NB4 (cell line): ENCODE results near the gene FSTL3.
"Not testable (repeated sequence)": the region's sequence is repeated elsewhere in the genome, so short reads cannot be mapped to it uniquely, and the experiment has no call there.

Experiments used
- DNase-seq: peaks from one replicate; pipeline ENCODE4 v3.0.0; 2010; ENCODE audit warnings: low read depth
- H3K4me3 ChIP-seq: one replicate; pipeline ENCODE4 v1.5.1; 2011; ENCODE audit warnings: mild to moderate bottlenecking, low read depth, low read length, moderate library complexity
- CTCF ChIP-seq: IDR thresholded peaks from one replicate; pipeline ENCODE4 v1.5.1; 2012; ENCODE audit warnings: low read depth, low read length
- MYC ChIP-seq: IDR thresholded peaks from 2 replicates; pipeline ENCODE4 v1.6.1; 2011; ENCODE audit warnings: low read depth, low read length
- POLR2A ChIP-seq: IDR thresholded peaks from 2 replicates; pipeline ENCODE4 v1.6.1; 2011; ENCODE audit warnings: mild to moderate bottlenecking; ENCODE audit not compliant: insufficient read length; ENCODE audit errors: extremely low read depth
- TF ChIP-seq, protein P1 (sequence below): IDR thresholded peaks from 2 replicates; pipeline ENCODE4 v1.6.1; 2011; ENCODE audit warnings: low read depth, low read length

Gene FSTL3

DNA sequence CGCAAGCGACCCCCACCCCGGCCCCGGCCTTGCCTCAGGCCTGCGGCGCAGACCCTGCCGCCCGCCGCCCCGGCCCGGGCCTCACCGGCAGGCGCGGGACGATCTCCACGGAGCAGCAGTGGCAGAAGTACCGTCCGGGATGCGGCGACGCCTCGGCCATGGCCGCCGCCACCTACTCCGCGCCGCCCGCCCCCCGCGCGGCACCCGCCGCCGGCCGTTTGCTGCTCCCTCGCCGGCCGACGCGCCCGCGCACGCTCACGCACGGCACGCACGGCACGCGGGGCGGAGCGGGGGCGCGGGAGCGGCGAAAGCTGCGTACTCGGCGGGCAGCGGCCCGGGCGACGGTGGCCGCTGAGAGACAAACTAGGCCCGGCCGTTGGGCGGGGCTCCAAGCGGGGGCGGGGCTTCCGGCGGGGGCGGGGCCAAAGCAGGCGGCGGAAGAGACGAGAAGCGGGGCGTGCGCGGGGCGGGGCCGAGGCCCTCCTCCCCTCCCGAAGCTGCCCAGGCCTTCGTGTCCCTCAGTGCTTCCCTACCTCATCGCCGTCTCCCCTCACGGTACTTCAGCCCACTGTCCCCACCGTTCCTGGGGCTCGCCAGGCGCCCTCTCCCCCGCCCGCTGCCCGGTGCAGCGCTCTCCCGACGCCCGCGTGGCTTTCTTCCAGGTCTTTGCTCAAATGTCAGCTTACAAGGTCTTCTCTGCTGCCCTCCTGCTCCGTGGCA is 13.1 kb upstream of the FSTL3 start, which contains the start of gene RNF126:
Gene RNF126, minus strand, starts transcription at position 253 of the 720 bp plus-strand sequence. Its CDS starts 93 bp downstream, at position 160.
- peak within 1 kb of the TSS; percentile 80 for H3K4me3 ChIP-seq
- peak; percentile 88 for DNase-seq
- peak; percentile 50 for TF ChIP-seq POLR2A
- TF ChIP-seq CTCF = no peak
- TF ChIP-seq, protein P1, sequence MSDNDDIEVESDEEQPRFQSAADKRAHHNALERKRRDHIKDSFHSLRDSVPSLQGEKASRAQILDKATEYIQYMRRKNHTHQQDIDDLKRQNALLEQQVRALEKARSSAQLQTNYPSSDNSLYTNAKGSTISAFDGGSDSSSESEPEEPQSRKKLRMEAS = peak; percentile 9; the same call in 1 of the 2 replicates
- 0 out of 2 replicates have a peak, but pooled peaks have one; percentile 34 for TF ChIP-seq MYC

- H3K4me3 ChIP-seq = no peak overlapping the region
- TF ChIP-seq POLR2A (no peak), MYC (no peak)
- TF ChIP-seq, protein P1 = no peak
- no peak for DNase-seq
Measured at GRCh38 chr19:663682-664117, 12.5 kb upstream of the FSTL3 start.

DNA sequence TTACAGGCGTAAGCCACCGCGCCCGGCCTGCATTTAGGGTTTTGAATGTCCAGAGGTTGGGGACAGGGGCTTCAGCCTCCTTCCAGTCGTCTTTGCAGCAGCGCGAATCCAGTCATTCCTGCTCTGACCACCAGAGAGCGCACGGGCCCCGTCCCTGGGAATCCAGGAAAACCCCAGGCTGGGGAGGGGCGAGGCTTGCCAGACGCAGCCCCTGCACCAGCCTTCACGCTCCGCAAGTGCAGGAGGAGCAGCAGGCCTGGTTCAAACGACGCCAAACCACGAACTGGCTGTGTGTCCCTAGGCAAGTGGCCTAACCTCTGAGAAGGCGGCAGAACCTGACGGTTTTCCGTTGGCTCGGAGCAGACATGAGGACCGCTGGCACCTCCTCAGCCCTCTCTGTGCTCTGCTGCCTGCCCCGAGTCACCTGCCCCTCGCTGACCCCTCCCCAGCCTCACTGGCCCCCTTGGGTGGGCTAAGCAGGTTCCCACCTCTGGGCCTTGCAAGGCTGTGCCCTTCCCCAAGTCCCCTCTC is 11.2 kb upstream of the FSTL3 start:
- no peak overlapping the region for H3K4me3 ChIP-seq
- TF ChIP-seq, protein P1 = peak; percentile 57
- TF ChIP-seq CTCF = peak; percentile 62
- no peak for TF ChIP-seq MYC
- TF ChIP-seq POLR2A = no peak
- peak; percentile 82 for DNase-seq

- H3K4me3 ChIP-seq, DNase-seq: not testable (repeated sequence)
Measured at GRCh38 chr19:666985-667573, 9.1 kb upstream of the FSTL3 start.

- H3K4me3 ChIP-seq = not testable (repeated sequence)
- DNase-seq = peak; percentile 72
Measured at GRCh38 chr19:668675-669434, 7.3 kb upstream of the FSTL3 start.

- no peak for DNase-seq
- no peak overlapping the region for H3K4me3 ChIP-seq
- TF ChIP-seq MYC (no peak), POLR2A (no peak), CTCF (no peak)
- TF ChIP-seq, protein P1 = no peak
Measured at GRCh38 chr19:670609-671075, 5.5 kb upstream of the FSTL3 start.
